Karpas-422 (cell line): ENCODE data around the gene RELCH. TPM values are rescaled to one million over a fixed set of nuclear protein-coding genes. Genes with fewer than 3 reads are reported as not detected.

Experiments used
- DNase-seq: peaks from one replicate; pipeline ENCODE4 v3.0.0-alpha.2; 2015
- H2AFZ ChIP-seq: fragments of 200-600 bp; sonication (generic); 2 replicates; pipeline ENCODE4 v1.6.1; 2014; ENCODE audit warnings: antibody characterized with exemption, low read length, mixed read lengths
- H3K27ac ChIP-seq: fragments of 200-600 bp; sonication (generic); 2 replicates; pipeline ENCODE4 v1.5.1; 2014; ENCODE audit warnings: mild to moderate bottlenecking, low read length, moderate library complexity
- H3K27me3 ChIP-seq: fragments of 200-600 bp; sonication (generic); 2 replicates; pipeline ENCODE4 v1.6.1; 2014; ENCODE audit warnings: low read length, mixed read lengths
- H3K36me3 ChIP-seq: fragments of 200-600 bp; sonication (generic); 2 replicates; pipeline ENCODE4 v1.6.1; 2014; ENCODE audit warnings: low read length, mixed read lengths; ENCODE audit not compliant: insufficient read depth
- H3K4me1 ChIP-seq: fragments of 200-600 bp; sonication (generic); 2 replicates; pipeline ENCODE4 v1.6.1; 2014; ENCODE audit warnings: mild to moderate bottlenecking, low read length, mixed read lengths
- H3K4me2 ChIP-seq: fragments of 200-600 bp; sonication (generic); 2 replicates; pipeline ENCODE4 v1.6.1; 2014; ENCODE audit warnings: low read length, low read depth, mild to moderate bottlenecking; ENCODE audit not compliant: poor library complexity, severe bottlenecking
- H3K4me3 ChIP-seq: fragments of 200-600 bp; sonication (generic); 2 replicates; pipeline ENCODE4 v1.5.1; 2014; ENCODE audit warnings: mild to moderate bottlenecking, antibody characterized with exemption, low read length, mixed read lengths
- H3K79me2 ChIP-seq: fragments of 200-600 bp; sonication (generic); 2 replicates; pipeline ENCODE4 v1.6.1; 2014; ENCODE audit warnings: mild to moderate bottlenecking, low read length, mixed read lengths
- H3K9ac ChIP-seq: fragments of 200-600 bp; sonication (generic); 2 replicates; pipeline ENCODE4 v1.6.0; 2014; ENCODE audit warnings: low read length
- H3K9me2 ChIP-seq: fragments of 200-600 bp; sonication (generic), shearing (Covaris generic); replicated peaks from 2 replicates; pipeline ENCODE4 v1.6.0; 2014; ENCODE audit warnings: mild to moderate bottlenecking, low read length, moderate library complexity; ENCODE audit not compliant: insufficient read depth
- H3K9me3 ChIP-seq: fragments of 300-700, 200-600 bp; sonication (generic); 2 replicates; pipeline ENCODE4 v1.6.1; 2014; ENCODE audit warnings: low read length, mixed read lengths
- H4K20me1 ChIP-seq: fragments of 200-600 bp; sonication (generic); 2 replicates; pipeline ENCODE4 v1.6.1; 2014; ENCODE audit warnings: mild to moderate bottlenecking, antibody characterized with exemption, low read length, low read depth; ENCODE audit not compliant: insufficient read depth
- small RNA-seq: library from RNA; depleted of rRNA; stranded (forward); fragments of <200 nt; gene quantifications from one replicate; pipeline ENCODE3, GENCODE V24; 2014
- total RNA-seq: library from RNA; depleted of rRNA; stranded (reverse); fragments of >200 nt; shearing (Covaris generic); gene quantifications from 2 replicates; pipeline ENCODE4 v1.2.3, GENCODE V29; 2014; ENCODE audit warnings: low replicate concordance; rRNA removed

Gene RELCH
- total RNA-seq, 1 experiment from 2014 or later: 91.9 TPM

DNA sequence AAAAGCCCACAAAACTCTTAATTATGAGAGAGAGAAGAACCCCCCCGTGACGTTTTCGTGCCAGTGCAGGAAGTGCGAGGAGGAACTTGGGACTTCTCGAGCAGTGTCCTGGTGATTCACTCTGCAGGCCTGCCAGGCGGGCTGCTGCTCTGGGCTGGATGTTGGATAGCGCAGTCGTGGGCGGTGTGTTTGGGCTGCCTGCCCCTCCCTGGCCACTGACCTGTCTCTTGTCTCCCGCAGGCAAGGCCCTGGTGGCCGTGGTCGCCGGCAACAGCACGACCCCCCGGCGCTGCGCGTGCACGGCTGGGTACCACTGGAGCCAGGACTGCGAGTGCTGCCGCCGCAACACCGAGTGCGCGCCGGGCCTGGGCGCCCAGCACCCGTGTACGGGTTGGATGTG is 167.1 kb downstream of the RELCH start:
- H3K9ac ChIP-seq: no peak overlapping the region
- no peaks in the 10 kb centered on the region for H3K36me3 ChIP-seq

DNA sequence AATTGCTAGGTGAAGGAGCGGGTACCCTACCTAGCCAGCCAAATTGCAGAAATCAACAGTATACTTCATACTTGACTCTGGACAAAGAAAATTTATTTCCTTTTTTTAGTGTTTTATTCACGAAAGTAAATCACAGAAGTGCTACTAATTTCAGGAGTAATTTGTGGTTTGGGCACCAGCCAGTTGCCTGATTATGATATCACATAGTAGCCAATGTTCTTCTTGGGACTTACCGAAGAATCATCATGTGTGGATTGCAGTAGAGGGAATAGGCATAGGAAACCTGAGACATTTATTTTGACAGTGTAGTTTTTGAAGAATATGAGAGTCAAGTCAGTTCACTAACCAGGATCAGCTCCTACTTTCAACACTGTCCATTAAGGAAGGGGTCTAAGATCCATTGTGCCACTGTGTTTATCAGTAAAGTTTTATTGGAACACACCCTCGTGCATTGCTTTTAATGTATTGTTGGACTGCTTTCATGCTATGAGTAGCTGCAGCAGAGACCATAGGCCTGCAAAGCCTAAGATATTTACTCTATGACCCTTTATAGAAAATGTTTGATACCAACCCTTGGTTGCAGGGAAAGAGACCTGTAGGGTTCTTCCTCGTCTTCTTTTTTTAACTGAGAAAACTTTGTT is 170.1 kb downstream of the RELCH start:
- Histone ChIP-seq H3K9me3 (no peaks in the 10 kb centered on the region), H3K9ac (no peak overlapping the region), H3K27ac (no peak overlapping the region), H3K4me3 (no peak overlapping the region), H3K79me2 (no peaks in the 10 kb centered on the region), H2AFZ (no peak overlapping the region), H3K36me3 (no peaks in the 10 kb centered on the region), H3K27me3 (no peaks in the 10 kb centered on the region), H3K4me1 (no peaks in the 10 kb centered on the region), H4K20me1 (no peaks in the 10 kb centered on the region), H3K9me2 (no peaks in the 10 kb centered on the region), H3K4me2 (no peak overlapping the region)
- DNase-seq: no peak

More for the DNA sequence above, 167.1 kb downstream of the RELCH start:
- H2AFZ ChIP-seq: no peak overlapping the region
- no peaks in the 10 kb centered on the region for H4K20me1 ChIP-seq
- no peak for DNase-seq
- no peaks in the 10 kb centered on the region for H3K79me2 ChIP-seq
- H3K9me3 ChIP-seq: no peaks in the 10 kb centered on the region
- H3K9me2 ChIP-seq: no peaks in the 10 kb centered on the region
- no peaks in the 10 kb centered on the region for H3K4me1 ChIP-seq
- no peak overlapping the region for H3K27ac ChIP-seq
- no peak overlapping the region for H3K4me2 ChIP-seq
- H3K4me3 ChIP-seq: no peak overlapping the region
- H3K27me3 ChIP-seq: no peaks in the 10 kb centered on the region

Small RNA genes within 50 kb of the gene (small RNA-seq; reads per million reads assigned to genes)
- not detected for gene RF00019

Other genes starting within 250 kb of the RELCH start
- gene PIGN, start 199 bp upstream of the RELCH start, total RNA-seq: 33.8 and 68.5 TPM in 2 replicates
- 1.0 and 1.2 TPM in 2 replicates for gene TNFRSF11A, start 138.1 kb downstream of the RELCH start, total RNA-seq